ENCODE data around the gene PNPLA1. TPM values are rescaled to one million over a fixed set of nuclear protein-coding genes. Genes with fewer than 3 reads are reported as not detected.

The PNPLA1 gene
- total RNA-seq, 2 experiments from 2014 or later: not detected

DNA sequence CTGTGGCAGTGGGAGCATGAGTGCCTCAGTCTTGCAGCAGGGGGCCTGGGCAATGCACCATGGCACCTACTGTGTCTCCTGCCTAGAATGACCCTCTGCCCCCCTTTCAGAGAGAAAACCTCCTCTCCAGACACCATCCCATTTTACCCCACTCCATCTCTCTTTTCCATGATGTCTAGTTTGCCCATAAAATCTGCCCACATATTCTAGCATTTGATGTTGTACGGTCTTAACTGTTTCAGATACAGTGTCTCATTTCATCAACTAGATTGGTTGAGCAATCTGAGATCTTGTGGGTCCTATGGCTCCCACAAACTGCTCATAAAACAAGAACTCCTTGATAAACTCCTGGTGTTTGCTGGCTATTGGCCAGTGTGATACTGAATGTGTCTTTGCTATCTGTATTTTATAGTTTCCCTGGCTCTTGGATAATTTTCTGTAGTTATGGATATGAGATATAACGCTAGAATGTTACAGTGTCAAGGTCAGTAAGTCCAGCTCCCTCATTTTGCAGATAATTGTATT lies 8.1 kb downstream of the PNPLA1 start:
- no peaks in the 10 kb centered on the region for H3K36me3 Mint-ChIP-seq
- intact Hi-C loops (cut with micrococcal nuclease): no loop called here
- no peaks in the 10 kb centered on the region for H3K4me1 Mint-ChIP-seq (ENCODE audit: low read depth)
- H3K27me3 Mint-ChIP-seq: peaks cover 17% of the 10 kb centered on the region
- ChIA-PET CTCF (no interaction called here), POLR2A (no interaction called here)
- DNase-seq: no peak
- no peak overlapping the region for H3K27ac Mint-ChIP-seq
- H3K9me3 Mint-ChIP-seq: no peaks in the 10 kb centered on the region
- H3K4me3 Mint-ChIP-seq: no peak overlapping the region

DNA sequence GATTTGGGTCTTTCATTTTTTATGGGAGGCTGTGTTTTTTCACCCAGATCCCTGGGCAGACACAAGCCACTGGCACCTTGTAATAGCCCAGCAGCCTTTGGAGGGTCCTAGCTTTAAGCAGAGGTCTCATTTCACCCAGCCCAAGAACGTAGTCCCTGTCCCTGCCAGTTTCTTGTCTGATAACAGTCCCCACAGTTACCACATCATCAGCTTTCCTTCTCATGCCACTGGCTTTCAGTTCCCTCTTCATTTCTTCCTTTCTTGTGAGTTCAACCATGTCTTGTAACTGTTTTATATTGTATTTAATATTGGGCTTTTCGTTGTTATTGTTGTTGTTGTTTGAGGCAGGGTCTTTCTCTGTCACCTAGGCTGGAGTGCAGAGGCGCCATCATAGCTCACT lies 10.6 kb downstream of the PNPLA1 start:
- POLR2A ChIA-PET: no interaction called here
- CTCF ChIA-PET: interaction anchor here (1.0 to 1.7 kb wide), 2 partner anchors 22 to 60 kb away, joined by 3 to 5 read pairs; no protein-coding TSS in a partner anchor
- H3K27ac Mint-ChIP-seq: no peak overlapping the region
- DNase-seq: no peak
- H3K4me3 Mint-ChIP-seq: no peak overlapping the region
- H3K4me1 Mint-ChIP-seq (ENCODE audit: low read depth): no peaks in the 10 kb centered on the region
- H3K27me3 Mint-ChIP-seq: peaks cover 28% of the 10 kb centered on the region
- H3K36me3 Mint-ChIP-seq: no peaks in the 10 kb centered on the region
- H3K9me3 Mint-ChIP-seq: no peaks in the 10 kb centered on the region
- intact Hi-C loops (cut with micrococcal nuclease): no loop called here

DNA sequence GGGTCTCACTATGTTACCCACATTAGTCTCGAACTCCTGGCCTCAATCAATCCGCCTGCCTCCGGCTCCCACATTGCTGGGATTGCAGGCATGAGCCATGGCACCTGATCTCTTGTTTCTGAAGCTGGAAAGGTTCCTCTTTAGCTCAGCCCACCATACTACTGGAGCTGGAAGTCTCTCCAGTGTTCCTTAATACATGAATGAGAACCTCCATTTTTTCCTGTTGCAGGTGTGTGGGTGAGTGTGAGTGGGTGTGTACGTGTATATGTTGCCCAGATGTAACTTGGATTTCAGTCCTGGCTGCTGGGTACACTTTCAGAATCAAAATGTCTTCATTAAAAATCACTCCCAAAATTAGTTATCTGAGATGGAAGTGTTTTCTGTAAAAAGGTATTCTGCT lies 11.1 kb downstream of the PNPLA1 start:
- intact Hi-C loops (cut with micrococcal nuclease): no loop called here
- H3K9me3 Mint-ChIP-seq: no peaks in the 10 kb centered on the region

DNA sequence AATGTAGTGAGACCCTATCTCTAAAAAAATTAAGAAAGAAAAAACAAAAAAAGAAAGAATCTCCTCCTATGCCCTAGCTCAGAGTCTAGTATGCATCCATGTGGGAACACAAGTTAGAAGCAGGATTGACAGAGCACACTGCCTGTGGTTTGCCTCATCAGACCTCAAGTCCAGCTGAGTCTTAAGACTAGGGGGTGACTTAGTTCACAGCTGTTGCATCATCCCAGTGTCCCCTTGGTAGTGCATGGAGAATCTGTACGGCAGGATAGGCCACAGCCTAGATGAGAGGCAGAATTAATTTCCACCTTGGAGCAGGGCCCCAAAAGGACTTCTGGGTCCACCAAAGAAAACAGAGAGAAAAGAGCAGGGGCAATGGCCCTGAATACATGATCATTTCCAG lies 13.7 kb downstream of the PNPLA1 start:
- Mint-ChIP-seq H3K4me3 (no peak overlapping the region), H3K9me3 (no peaks in the 10 kb centered on the region), H3K36me3 (no peaks in the 10 kb centered on the region), H3K27me3 (peaks cover 33% of the 10 kb centered on the region), H3K27ac (no peak overlapping the region), H3K4me1 (ENCODE audit: low read depth) (peaks cover 7% of the 10 kb centered on the region)
- CTCF ChIA-PET: interaction anchor here (1.7 kb wide), 1 partner anchor 19 kb away, joined by 8 read pairs; no protein-coding TSS in a partner anchor
- DNase-seq: no peak
- intact Hi-C loops (cut with micrococcal nuclease): no loop called here
- POLR2A ChIA-PET: no interaction called here

More for the DNA sequence above, 11.1 kb downstream of the PNPLA1 start:
- H3K4me3 Mint-ChIP-seq: no peak overlapping the region
- no peaks in the 10 kb centered on the region for H3K4me1 Mint-ChIP-seq (ENCODE audit: low read depth)
- no peaks in the 10 kb centered on the region for H3K36me3 Mint-ChIP-seq
- ChIA-PET CTCF (interaction anchor here (1.7 kb wide), 1 partner anchor 21 kb away, joined by 5 read pairs; no protein-coding TSS in a partner anchor), POLR2A (no interaction called here)
- peaks cover 33% of the 10 kb centered on the region for H3K27me3 Mint-ChIP-seq
- no peak for DNase-seq
- H3K27ac Mint-ChIP-seq: no peak overlapping the region

DNA sequence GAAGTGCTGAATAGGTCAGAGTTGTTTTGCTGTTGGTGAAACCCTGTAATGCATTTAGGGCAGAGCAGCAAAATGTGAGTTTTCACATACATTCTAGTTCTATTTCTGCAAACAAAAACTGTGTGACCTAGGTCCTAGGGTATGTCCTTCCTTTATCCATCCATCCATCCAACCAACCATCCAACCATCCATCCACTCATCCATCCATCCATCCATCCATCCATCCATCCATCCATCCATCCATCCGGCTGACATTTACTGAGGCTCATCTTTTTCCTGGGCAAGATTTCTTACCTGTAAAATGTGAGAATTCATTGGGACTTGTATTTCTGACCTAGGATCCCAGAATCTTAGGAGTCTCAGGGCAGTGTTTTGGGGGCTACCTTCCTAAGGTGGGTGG lies 14.5 kb downstream of the PNPLA1 start:
- H3K36me3 Mint-ChIP-seq: no peaks in the 10 kb centered on the region
- peaks cover 7% of the 10 kb centered on the region for H3K4me1 Mint-ChIP-seq (ENCODE audit: low read depth)
- H3K4me3 Mint-ChIP-seq: no peak overlapping the region
- CTCF ChIA-PET: no interaction called here
- no peaks in the 10 kb centered on the region for H3K9me3 Mint-ChIP-seq
- intact Hi-C loops (cut with micrococcal nuclease): no loop called here
- no peak overlapping the region for H3K27ac Mint-ChIP-seq
- no peak for DNase-seq
- H3K27me3 Mint-ChIP-seq: peaks cover 33% of the 10 kb centered on the region
- POLR2A ChIA-PET: no interaction called here

DNA sequence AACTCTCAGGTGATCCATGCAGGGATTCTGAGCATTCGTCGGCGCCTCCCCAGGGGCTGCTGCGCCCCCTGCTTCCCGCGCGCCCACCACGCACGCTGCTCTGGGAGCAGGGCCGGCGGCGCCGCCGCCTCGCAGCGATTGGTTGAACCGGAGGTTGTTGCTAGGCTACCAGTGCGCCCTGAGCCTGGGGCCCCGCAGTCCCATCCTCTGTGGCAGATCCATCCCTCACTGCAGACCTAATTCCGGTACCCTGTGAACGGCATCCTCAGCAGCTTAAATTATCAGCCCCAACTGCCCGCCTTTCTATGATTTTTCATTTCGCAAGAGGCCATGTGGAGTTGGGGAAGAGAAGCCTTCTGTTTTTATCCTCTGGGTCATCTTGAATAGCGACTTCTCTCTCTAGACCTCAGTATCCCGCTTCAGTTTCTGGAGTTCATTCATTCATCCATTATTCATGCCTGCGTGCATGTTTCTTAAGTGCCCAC lies 15.4 kb downstream of the PNPLA1 start:
- no peak overlapping the region for H3K4me3 Mint-ChIP-seq
- no peak for DNase-seq
- peaks cover 7% of the 10 kb centered on the region for H3K4me1 Mint-ChIP-seq (ENCODE audit: low read depth)
- H3K9me3 Mint-ChIP-seq: no peaks in the 10 kb centered on the region
- H3K36me3 Mint-ChIP-seq: no peaks in the 10 kb centered on the region
- H3K27ac Mint-ChIP-seq: no peak overlapping the region
- peaks cover 30% of the 10 kb centered on the region for H3K27me3 Mint-ChIP-seq
- ChIA-PET CTCF (interaction anchor here (1.8 to 1.9 kb wide), 2 partner anchors 11 to 56 kb away, joined by 4 to 5 read pairs; no protein-coding TSS in a partner anchor), POLR2A (no interaction called here)
- intact Hi-C loops (cut with micrococcal nuclease): no loop called here

DNA sequence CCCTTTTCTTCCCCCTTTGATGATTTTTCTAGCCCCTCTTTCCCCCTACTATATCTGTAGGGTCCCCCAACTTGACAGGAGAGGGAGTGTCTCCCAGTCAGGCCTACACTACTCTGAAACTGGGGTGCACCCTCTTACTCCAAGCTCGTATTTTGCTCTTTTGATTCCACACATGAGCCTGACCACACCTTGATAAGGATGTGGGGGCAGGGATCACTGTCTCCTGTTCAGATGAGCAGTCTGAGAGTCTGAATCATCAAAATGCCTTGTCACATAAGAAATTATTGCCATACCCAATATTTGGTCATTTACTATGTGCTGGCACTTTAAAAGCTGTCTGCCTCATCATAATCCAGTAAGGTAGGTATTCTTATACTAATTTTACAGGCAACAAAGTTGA lies 15.9 kb downstream of the PNPLA1 start:
- Mint-ChIP-seq H3K27ac (no peak overlapping the region), H3K4me3 (no peak overlapping the region), H3K9me3 (no peaks in the 10 kb centered on the region), H3K27me3 (peaks cover 30% of the 10 kb centered on the region), H3K4me1 (ENCODE audit: low read depth) (peaks cover 8% of the 10 kb centered on the region), H3K36me3 (no peaks in the 10 kb centered on the region)
- POLR2A ChIA-PET: no interaction called here
- CTCF ChIA-PET: interaction anchor here (1.8 to 2.2 kb wide), 3 partner anchors 11 to 55 kb away, joined by 4 to 10 read pairs (median 5); no protein-coding TSS in a partner anchor
- no peak for DNase-seq
- intact Hi-C loops (cut with micrococcal nuclease): no loop called here

DNA sequence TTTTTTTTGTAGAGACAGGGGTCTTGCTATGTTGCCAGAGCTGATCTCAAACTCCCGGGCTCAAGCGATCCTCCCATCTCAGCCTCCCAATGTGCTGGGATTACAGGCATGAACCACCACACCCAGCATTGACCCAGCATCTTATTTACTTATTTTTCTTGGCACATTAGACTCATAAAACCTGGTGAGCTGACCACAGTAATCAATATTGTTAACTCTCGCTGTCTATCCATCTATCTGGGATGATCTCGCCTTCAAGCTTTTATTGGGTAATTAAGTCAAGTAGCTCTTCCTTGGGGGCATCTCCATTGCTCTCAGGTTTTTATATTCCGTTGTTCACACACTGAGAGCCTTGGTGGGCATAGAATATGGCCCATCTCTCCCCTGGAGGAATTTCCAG lies 17.0 kb downstream of the PNPLA1 start:
- CTCF ChIA-PET: interaction anchor here (1.8 to 2.2 kb wide), 3 partner anchors 10 to 54 kb away, joined by 4 to 10 read pairs (median 5); no protein-coding TSS in a partner anchor
- Mint-ChIP-seq H3K27ac (no peak overlapping the region), H3K4me3 (no peak overlapping the region), H3K36me3 (no peaks in the 10 kb centered on the region), H3K27me3 (peaks cover 26% of the 10 kb centered on the region), H3K4me1 (ENCODE audit: low read depth) (peaks cover 8% of the 10 kb centered on the region), H3K9me3 (no peaks in the 10 kb centered on the region)
- DNase-seq: no peak
- intact Hi-C loops (cut with micrococcal nuclease): no loop called here
- POLR2A ChIA-PET: no interaction called here

DNA sequence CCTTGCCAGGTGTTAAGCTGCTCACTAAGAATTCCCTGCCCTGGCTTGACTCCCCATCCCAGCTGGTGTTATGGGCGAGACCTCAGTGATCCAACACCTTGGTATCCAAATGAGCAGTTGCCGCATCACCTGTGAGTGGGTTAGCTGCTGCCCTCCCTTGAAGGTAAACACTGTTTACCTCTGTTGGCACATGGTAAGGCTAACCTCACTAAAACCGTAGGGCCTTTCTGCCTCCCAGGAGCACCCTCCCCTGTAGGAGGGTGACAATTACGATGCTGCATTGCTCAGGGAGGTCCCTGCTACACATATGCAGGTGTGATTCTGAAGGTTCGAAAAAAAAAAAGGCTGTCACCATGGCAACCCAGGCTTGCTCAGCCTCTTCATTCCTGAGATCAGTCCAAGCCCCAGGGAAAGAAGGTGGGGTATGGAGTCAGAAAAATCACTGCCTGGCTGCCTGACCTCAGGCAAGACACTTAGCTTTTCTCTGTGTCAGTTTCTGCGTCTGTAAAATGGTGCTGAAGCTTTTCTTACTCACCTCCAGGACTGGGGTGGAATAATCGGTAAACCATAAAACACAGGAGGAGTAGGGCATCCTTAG lies 19.5 kb downstream of the PNPLA1 start:
- Mint-ChIP-seq H3K36me3 (no peaks in the 10 kb centered on the region), H3K4me1 (ENCODE audit: low read depth) (peaks cover 8% of the 10 kb centered on the region), H3K27ac (no peak overlapping the region), H3K9me3 (no peaks in the 10 kb centered on the region), H3K27me3 (peaks cover 13% of the 10 kb centered on the region), H3K4me3 (no peak overlapping the region)
- ChIA-PET POLR2A (no interaction called here), CTCF (interaction anchor here (0.6 to 5.7 kb wide), 5 partner anchors 11 to 51 kb away, joined by 3 to 33 read pairs (median 3); no protein-coding TSS in a partner anchor)
- no peak for DNase-seq
- intact Hi-C loops (cut with micrococcal nuclease): no loop called here

DNA sequence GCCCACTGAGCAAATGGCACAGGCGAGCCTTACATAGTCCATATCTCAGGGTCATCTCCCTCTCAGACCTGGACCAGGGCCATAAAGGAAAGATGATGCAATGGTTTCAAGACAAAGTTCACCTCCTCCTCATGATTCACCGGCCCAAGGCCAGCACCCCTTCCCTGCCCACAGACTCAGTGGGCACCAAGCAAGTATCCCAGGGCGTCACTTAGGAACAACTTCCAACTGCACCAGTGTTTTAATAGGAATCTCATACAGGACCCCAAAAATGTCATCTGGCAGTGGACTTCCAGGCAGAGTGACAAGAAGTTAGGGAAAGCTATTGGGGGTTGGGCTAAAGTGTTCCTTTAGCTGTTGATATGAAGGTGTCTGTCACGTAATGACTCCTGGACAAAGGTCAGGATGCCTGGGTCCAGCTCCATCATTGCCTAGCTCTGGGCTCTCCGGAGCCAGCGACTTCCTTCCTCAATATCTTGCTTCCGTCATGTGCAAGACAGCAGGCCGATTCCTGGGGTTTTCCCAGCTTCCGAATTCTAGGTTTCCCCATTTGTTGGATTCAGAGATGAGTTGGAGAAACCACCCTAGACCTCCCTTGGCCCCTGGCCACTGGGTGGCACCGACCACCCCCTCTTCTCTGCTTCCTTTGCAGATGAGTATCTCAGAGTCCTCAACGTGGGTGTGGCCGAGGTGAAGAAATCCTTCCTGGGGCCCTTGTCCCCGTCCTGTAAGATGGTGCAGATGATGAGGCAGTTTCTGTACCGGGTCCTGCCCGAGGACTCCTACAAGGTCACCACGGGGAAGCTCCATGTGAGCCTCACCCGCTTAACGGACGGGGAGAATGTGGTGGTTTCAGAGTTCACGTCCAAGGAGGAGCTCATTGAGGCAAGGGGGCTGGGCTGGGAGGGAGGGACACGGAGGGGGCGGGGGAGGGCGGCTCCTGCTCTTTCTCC lies 21.1 kb downstream of the PNPLA1 start:
- ChIA-PET POLR2A (no interaction called here), CTCF (interaction anchor here (5.7 kb wide), 1 partner anchor 11 kb away, joined by 33 read pairs; no protein-coding TSS in a partner anchor)
- Mint-ChIP-seq H3K36me3 (no peaks in the 10 kb centered on the region), H3K4me3 (no peak overlapping the region), H3K9me3 (no peaks in the 10 kb centered on the region), H3K27ac (no peak overlapping the region), H3K4me1 (ENCODE audit: low read depth) (peaks cover 8% of the 10 kb centered on the region), H3K27me3 (peaks cover 5% of the 10 kb centered on the region)
- no peak for DNase-seq
- intact Hi-C loops (cut with micrococcal nuclease): no loop called here

DNA sequence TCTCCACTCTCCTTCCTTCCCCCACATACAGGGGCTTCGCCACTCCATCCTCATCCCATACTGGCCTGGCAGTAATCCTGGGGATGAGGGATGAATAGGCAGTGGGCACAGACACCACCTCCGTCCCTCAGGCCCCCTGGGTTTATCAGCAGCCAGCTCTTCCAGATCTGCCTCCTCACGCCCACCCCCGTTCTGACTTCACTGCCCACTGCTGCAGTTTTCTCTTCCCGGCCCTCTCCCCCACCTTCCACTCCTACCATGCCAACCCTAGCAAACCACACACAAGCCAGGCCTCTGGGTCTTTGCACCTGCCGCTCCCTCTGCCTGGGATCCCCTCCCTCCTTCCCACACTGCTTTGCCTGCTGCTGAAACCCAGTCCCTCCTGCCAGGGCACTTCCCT lies 22.3 kb downstream of the PNPLA1 start:
- ChIA-PET POLR2A (no interaction called here), CTCF (interaction anchor here (5.7 kb wide), 1 partner anchor 10 kb away, joined by 33 read pairs; no protein-coding TSS in a partner anchor)
- DNase-seq: no peak
- no peaks in the 10 kb centered on the region for H3K9me3 Mint-ChIP-seq
- H3K36me3 Mint-ChIP-seq: no peaks in the 10 kb centered on the region
- intact Hi-C loops (cut with micrococcal nuclease): no loop called here
- no peak overlapping the region for H3K4me3 Mint-ChIP-seq
- H3K27me3 Mint-ChIP-seq: peaks cover 1% of the 10 kb centered on the region
- peaks cover 8% of the 10 kb centered on the region for H3K4me1 Mint-ChIP-seq (ENCODE audit: low read depth)
- H3K27ac Mint-ChIP-seq: no peak overlapping the region

DNA sequence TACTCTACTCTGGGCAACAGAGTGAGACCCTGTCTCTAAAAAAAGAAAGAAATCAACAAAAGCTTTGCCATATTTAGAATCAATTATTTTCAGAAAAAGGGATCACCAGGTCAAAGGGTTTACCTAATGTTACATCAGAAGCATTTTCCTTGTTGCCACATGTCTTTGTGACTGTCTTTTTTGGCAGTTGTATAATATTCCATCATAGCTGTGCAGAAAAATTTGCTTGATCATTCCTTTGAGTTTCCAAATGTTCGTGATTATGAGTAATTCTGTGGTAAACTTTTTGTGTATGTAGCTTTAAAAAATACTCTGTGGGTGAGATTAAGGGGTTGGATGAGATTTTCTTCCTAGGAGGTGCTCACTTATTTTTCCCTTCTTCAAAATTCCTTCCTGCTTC lies 26.4 kb downstream of the PNPLA1 start:
- ChIA-PET CTCF (interaction anchor here (1.2 to 1.4 kb wide), 3 partner anchors 10 to 64 kb away, joined by 4 to 5 read pairs (median 4); no protein-coding TSS in a partner anchor), POLR2A (no interaction called here)
- no peak overlapping the region for H3K27ac Mint-ChIP-seq

More for the DNA sequence above, 26.4 kb downstream of the PNPLA1 start:
- Mint-ChIP-seq H3K9me3 (no peaks in the 10 kb centered on the region), H3K4me3 (no peak overlapping the region), H3K27me3 (peaks cover 7% of the 10 kb centered on the region), H3K36me3 (no peaks in the 10 kb centered on the region), H3K4me1 (ENCODE audit: low read depth) (no peaks in the 10 kb centered on the region)
- intact Hi-C loops (cut with micrococcal nuclease): no loop called here
- DNase-seq: no peak

Data from activated CD4-positive, alpha-beta memory T cell treated with anti-CD3 and anti-CD28 coated beads for 36 hours (primary cell).